HepG2 (cell line): ENCODE data around the gene STMN3.

Experiments
- ARHGAP35 ChIP-seq: sonication (generic); formaldehyde crosslinking; IDR thresholded peaks from 2 replicates; pipeline ENCODE4 v1.9.0; 2022; ENCODE audit warnings: mild to moderate bottlenecking, inconsistent platforms, moderate library complexity, missing genetic modification reagents, borderline replicate concordance
- KMT2A ChIP-seq: sonication (generic); formaldehyde crosslinking; IDR thresholded peaks from 2 replicates; pipeline ENCODE4 v1.4.0; 2020; ENCODE audit warnings: missing genetic modification reagents
- RELA ChIP-seq: sonication (generic); formaldehyde crosslinking; IDR thresholded peaks from 2 replicates; pipeline ENCODE4 v1.4.0; 2020; ENCODE audit warnings: missing genetic modification reagents
- SRSF4 ChIP-seq: fragments of 200-400 bp; formaldehyde crosslinking; IDR thresholded peaks from one replicate; pipeline ENCODE4 v1.6.1; 2018; ENCODE audit warnings: mild to moderate bottlenecking, low read depth, low read length, moderate library complexity; ENCODE audit not compliant: poor library complexity, severe bottlenecking
- TARDBP ChIP-seq: sonication (generic); formaldehyde crosslinking; IDR thresholded peaks from 2 replicates; pipeline ENCODE4 v1.8.0; 2022; ENCODE audit warnings: mild to moderate bottlenecking, missing genetic modification reagents
- ZMAT3 ChIP-seq: sonication (generic); formaldehyde crosslinking; conservative IDR thresholded peaks from 2 replicates; pipeline ENCODE4 v1.7.0; 2021; ENCODE audit warnings: missing genetic modification reagents
- ZNF383 ChIP-seq: sonication (generic); formaldehyde crosslinking; IDR thresholded peaks from 2 replicates; pipeline ENCODE4 v1.4.0; 2020; ENCODE audit warnings: missing genetic modification reagents, mild to moderate bottlenecking, borderline replicate concordance
- TF ChIP-seq, protein P1 (sequence below): conservative IDR thresholded peaks from 2 replicates; pipeline ENCODE4 v1.6.1; 2018; ENCODE audit warnings: missing genetic modification reagents
- TF ChIP-seq, protein P2 (sequence below): sonication (generic); formaldehyde crosslinking; IDR thresholded peaks from 2 replicates; pipeline ENCODE4 v1.5.0; 2020; ENCODE audit warnings: mild to moderate bottlenecking, missing genetic modification reagents, moderate library complexity
- TF ChIP-seq, protein P3 (sequence below): IDR thresholded peaks from 2 replicates; pipeline ENCODE4 v1.6.1; 2016; ENCODE audit warnings: low read depth, missing genetic modification reagents, missing compliant biosample characterization
- TF ChIP-seq, protein P4 (sequence below): sonication (generic); formaldehyde crosslinking; IDR thresholded peaks from 2 replicates; pipeline ENCODE4 v1.4.0; 2020; ENCODE audit warnings: missing genetic modification reagents

GRCh38 chr20:63697868-63698545 lies 44.8 kb upstream of the STMN3 start:
- no peak for TF ChIP-seq ZNF383
- TF ChIP-seq, protein P1, sequence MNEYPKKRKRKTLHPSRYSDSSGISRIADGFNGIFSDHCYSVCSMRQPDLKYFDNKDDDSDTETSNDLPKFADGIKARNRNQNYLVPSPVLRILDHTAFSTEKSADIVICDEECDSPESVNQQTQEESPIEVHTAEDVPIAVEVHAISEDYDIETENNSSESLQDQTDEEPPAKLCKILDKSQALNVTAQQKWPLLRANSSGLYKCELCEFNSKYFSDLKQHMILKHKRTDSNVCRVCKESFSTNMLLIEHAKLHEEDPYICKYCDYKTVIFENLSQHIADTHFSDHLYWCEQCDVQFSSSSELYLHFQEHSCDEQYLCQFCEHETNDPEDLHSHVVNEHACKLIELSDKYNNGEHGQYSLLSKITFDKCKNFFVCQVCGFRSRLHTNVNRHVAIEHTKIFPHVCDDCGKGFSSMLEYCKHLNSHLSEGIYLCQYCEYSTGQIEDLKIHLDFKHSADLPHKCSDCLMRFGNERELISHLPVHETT (CRISPR knock-in tag) = no peak
- TF ChIP-seq KMT2A = no peak
- no peak for TF ChIP-seq RELA
- TF ChIP-seq, protein P2, sequence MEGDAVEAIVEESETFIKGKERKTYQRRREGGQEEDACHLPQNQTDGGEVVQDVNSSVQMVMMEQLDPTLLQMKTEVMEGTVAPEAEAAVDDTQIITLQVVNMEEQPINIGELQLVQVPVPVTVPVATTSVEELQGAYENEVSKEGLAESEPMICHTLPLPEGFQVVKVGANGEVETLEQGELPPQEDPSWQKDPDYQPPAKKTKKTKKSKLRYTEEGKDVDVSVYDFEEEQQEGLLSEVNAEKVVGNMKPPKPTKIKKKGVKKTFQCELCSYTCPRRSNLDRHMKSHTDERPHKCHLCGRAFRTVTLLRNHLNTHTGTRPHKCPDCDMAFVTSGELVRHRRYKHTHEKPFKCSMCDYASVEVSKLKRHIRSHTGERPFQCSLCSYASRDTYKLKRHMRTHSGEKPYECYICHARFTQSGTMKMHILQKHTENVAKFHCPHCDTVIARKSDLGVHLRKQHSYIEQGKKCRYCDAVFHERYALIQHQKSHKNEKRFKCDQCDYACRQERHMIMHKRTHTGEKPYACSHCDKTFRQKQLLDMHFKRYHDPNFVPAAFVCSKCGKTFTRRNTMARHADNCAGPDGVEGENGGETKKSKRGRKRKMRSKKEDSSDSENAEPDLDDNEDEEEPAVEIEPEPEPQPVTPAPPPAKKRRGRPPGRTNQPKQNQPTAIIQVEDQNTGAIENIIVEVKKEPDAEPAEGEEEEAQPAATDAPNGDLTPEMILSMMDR (CRISPR knock-in tag) = no peak
- no peak for TF ChIP-seq TARDBP (CRISPR knock-in tag)
- no peak for TF ChIP-seq ARHGAP35 (CRISPR knock-in tag)
- TF ChIP-seq, protein P3, sequence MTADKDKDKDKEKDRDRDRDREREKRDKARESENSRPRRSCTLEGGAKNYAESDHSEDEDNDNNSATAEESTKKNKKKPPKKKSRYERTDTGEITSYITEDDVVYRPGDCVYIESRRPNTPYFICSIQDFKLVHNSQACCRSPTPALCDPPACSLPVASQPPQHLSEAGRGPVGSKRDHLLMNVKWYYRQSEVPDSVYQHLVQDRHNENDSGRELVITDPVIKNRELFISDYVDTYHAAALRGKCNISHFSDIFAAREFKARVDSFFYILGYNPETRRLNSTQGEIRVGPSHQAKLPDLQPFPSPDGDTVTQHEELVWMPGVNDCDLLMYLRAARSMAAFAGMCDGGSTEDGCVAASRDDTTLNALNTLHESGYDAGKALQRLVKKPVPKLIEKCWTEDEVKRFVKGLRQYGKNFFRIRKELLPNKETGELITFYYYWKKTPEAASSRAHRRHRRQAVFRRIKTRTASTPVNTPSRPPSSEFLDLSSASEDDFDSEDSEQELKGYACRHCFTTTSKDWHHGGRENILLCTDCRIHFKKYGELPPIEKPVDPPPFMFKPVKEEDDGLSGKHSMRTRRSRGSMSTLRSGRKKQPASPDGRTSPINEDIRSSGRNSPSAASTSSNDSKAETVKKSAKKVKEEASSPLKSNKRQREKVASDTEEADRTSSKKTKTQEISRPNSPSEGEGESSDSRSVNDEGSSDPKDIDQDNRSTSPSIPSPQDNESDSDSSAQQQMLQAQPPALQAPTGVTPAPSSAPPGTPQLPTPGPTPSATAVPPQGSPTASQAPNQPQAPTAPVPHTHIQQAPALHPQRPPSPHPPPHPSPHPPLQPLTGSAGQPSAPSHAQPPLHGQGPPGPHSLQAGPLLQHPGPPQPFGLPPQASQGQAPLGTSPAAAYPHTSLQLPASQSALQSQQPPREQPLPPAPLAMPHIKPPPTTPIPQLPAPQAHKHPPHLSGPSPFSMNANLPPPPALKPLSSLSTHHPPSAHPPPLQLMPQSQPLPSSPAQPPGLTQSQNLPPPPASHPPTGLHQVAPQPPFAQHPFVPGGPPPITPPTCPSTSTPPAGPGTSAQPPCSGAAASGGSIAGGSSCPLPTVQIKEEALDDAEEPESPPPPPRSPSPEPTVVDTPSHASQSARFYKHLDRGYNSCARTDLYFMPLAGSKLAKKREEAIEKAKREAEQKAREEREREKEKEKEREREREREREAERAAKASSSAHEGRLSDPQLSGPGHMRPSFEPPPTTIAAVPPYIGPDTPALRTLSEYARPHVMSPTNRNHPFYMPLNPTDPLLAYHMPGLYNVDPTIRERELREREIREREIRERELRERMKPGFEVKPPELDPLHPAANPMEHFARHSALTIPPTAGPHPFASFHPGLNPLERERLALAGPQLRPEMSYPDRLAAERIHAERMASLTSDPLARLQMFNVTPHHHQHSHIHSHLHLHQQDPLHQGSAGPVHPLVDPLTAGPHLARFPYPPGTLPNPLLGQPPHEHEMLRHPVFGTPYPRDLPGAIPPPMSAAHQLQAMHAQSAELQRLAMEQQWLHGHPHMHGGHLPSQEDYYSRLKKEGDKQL = no peak
- TF ChIP-seq, protein P4, sequence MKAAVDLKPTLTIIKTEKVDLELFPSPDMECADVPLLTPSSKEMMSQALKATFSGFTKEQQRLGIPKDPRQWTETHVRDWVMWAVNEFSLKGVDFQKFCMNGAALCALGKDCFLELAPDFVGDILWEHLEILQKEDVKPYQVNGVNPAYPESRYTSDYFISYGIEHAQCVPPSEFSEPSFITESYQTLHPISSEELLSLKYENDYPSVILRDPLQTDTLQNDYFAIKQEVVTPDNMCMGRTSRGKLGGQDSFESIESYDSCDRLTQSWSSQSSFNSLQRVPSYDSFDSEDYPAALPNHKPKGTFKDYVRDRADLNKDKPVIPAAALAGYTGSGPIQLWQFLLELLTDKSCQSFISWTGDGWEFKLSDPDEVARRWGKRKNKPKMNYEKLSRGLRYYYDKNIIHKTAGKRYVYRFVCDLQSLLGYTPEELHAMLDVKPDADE = no peak
- no peak for TF ChIP-seq SRSF4
- TF ChIP-seq ZMAT3 (CRISPR knock-in tag) = no peak
